WTC11 (cell line): ENCODE data around the gene UVRAG.

Source experiments
- ATF1 ChIP-seq: sonication (generic); formaldehyde crosslinking; IDR thresholded peaks from 2 replicates; pipeline ENCODE4 v1.8.1; 2023; ENCODE audit warnings: mild to moderate bottlenecking, moderate library complexity, missing genetic modification reagents
- ATF3 ChIP-seq: sonication (generic); formaldehyde crosslinking; conservative IDR thresholded peaks from 2 replicates; pipeline ENCODE4 v1.8.1; 2022; ENCODE audit warnings: mild to moderate bottlenecking, missing genetic modification reagents
- CDX4 ChIP-seq: fragments of 250-450 bp; sonication (Bioruptor Pico); IDR thresholded peaks from 2 replicates; pipeline ENCODE4 v1.9.0; 2021; ENCODE audit warnings: moderate library complexity, mild to moderate bottlenecking, inconsistent platforms, borderline replicate concordance
- CREB1 ChIP-seq: sonication (generic); formaldehyde crosslinking; IDR thresholded peaks from 2 replicates; pipeline ENCODE4 v1.8.0; 2023; ENCODE audit warnings: mild to moderate bottlenecking, missing genetic modification reagents
- CREM ChIP-seq: sonication (generic); formaldehyde crosslinking; IDR thresholded peaks from 2 replicates; pipeline ENCODE4 v1.8.1; 2022; ENCODE audit warnings: mild to moderate bottlenecking, missing genetic modification reagents, moderate library complexity
- FOXP1 ChIP-seq: sonication (generic); formaldehyde crosslinking; IDR thresholded peaks from 2 replicates; pipeline ENCODE4 v1.8.0; 2022; ENCODE audit warnings: missing genetic modification reagents, mild to moderate bottlenecking, moderate library complexity, borderline replicate concordance
- JUN ChIP-seq: sonication (generic); formaldehyde crosslinking; IDR thresholded peaks from 2 replicates; pipeline ENCODE4 v1.8.0; 2023; ENCODE audit warnings: mild to moderate bottlenecking, missing genetic modification reagents
- NFE2L1 ChIP-seq: sonication (generic); formaldehyde crosslinking; IDR thresholded peaks from 2 replicates; pipeline ENCODE4 v1.8.1; 2023; ENCODE audit warnings: missing genetic modification reagents
- SMAD4 ChIP-seq: sonication (generic); formaldehyde crosslinking; IDR thresholded peaks from 2 replicates; pipeline ENCODE4 v1.8.0; 2022; ENCODE audit warnings: mild to moderate bottlenecking, missing genetic modification reagents
- USF2 ChIP-seq: sonication (generic); formaldehyde crosslinking; IDR thresholded peaks from 2 replicates; pipeline ENCODE4 v1.8.1; 2023; ENCODE audit warnings: mild to moderate bottlenecking, missing genetic modification reagents, moderate library complexity
- ZNF138 ChIP-seq: sonication (generic); formaldehyde crosslinking; conservative IDR thresholded peaks from 2 replicates; pipeline ENCODE4 v1.8.1; 2022; ENCODE audit warnings: mild to moderate bottlenecking, moderate library complexity, missing genetic modification reagents
- ZNF263 ChIP-seq: sonication (generic); formaldehyde crosslinking; IDR thresholded peaks from 2 replicates; pipeline ENCODE4 v1.8.1; 2022; ENCODE audit warnings: low read depth, mild to moderate bottlenecking, moderate library complexity, missing genetic modification reagents
- TF ChIP-seq, protein P1 (sequence below): fragments of 200-600 bp; IDR thresholded peaks from 2 replicates; pipeline ENCODE4 v1.8.0; 2022; ENCODE audit warnings: antibody characterized with exemption
- TF ChIP-seq, protein P2 (sequence below): sonication (generic); formaldehyde crosslinking; IDR thresholded peaks from 2 replicates; pipeline ENCODE4 v1.8.1; 2022; ENCODE audit warnings: low read depth, mild to moderate bottlenecking, moderate library complexity, missing genetic modification reagents, borderline replicate concordance

DNA sequence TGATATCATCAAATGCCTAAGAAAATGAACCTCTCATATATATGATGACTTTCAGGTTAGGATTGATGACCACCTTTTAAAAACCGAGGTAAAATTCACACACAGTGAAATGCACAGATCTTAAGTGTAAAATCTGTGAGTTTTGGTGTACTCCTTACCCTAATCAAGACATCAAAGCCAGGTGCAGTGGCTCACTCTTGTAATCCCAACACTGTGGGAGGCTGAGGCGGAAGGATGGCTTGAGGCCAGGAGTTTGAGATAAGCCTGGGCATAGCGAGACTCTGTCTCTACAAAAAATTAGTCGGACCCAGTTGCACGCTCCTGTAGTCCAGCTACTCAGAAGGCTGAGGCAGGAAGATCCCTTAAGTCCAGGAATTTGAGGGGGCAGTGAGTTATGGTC is 140.4 kb downstream of the UVRAG start:
- no peak for TF ChIP-seq CREB1
- TF ChIP-seq USF2 = no peak
- TF ChIP-seq, protein P1, sequence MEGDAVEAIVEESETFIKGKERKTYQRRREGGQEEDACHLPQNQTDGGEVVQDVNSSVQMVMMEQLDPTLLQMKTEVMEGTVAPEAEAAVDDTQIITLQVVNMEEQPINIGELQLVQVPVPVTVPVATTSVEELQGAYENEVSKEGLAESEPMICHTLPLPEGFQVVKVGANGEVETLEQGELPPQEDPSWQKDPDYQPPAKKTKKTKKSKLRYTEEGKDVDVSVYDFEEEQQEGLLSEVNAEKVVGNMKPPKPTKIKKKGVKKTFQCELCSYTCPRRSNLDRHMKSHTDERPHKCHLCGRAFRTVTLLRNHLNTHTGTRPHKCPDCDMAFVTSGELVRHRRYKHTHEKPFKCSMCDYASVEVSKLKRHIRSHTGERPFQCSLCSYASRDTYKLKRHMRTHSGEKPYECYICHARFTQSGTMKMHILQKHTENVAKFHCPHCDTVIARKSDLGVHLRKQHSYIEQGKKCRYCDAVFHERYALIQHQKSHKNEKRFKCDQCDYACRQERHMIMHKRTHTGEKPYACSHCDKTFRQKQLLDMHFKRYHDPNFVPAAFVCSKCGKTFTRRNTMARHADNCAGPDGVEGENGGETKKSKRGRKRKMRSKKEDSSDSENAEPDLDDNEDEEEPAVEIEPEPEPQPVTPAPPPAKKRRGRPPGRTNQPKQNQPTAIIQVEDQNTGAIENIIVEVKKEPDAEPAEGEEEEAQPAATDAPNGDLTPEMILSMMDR = no peak
- no peak for TF ChIP-seq NFE2L1 (CRISPR knock-in tag)
- TF ChIP-seq CDX4 (CRISPR knock-in tag) = no peak
- TF ChIP-seq FOXP1 = no peak
- TF ChIP-seq SMAD4 (CRISPR knock-in tag) = no peak
- TF ChIP-seq, protein P2, sequence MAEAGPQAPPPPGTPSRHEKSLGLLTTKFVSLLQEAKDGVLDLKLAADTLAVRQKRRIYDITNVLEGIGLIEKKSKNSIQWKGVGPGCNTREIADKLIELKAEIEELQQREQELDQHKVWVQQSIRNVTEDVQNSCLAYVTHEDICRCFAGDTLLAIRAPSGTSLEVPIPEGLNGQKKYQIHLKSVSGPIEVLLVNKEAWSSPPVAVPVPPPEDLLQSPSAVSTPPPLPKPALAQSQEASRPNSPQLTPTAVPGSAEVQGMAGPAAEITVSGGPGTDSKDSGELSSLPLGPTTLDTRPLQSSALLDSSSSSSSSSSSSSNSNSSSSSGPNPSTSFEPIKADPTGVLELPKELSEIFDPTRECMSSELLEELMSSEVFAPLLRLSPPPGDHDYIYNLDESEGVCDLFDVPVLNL (CRISPR knock-in tag) = no peak
- TF ChIP-seq ATF1 (CRISPR knock-in tag) = no peak
- no peak for TF ChIP-seq ZNF138 (CRISPR knock-in tag)
- TF ChIP-seq ZNF263 (CRISPR knock-in tag) = no peak
- no peak for TF ChIP-seq CREM (CRISPR knock-in tag)
- no peak for TF ChIP-seq JUN (CRISPR knock-in tag)
- no peak for TF ChIP-seq ATF3 (CRISPR knock-in tag)
